ENCODE results near the gene BRSK2. TPM values are rescaled to one million over a fixed set of nuclear protein-coding genes. Genes with fewer than 3 reads are reported as not detected.

BRSK2 gene
- total RNA-seq, 1 donor from 2014 or later, result 59.9 TPM

DNA sequence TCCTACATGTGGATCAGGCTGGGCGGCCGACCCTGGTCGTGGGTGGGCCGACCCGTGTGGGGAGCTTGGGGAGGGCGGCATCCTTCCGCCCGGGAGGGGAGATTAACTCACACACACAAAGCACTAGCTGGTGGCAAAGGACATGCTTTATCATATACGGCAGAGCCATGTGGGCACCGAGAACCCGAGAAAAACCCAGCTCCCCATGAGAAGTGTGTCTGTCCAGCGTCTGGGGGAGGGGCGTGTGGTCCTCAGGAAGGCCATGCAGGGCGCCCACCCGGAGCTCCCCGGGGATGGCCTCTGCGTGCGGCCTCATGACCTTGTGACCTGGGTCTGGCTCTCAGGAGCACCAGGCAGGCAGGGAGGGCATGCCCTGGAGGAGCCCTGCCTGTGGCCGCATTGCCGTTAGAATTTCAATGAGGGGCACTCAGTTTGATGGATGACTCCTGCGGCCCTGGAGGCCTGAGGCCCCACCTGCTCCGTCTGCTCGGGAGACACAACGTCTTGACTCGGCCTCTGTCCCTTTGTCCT lies 40.9 kb upstream of the BRSK2 start:
- H3K4me1 Mint-ChIP-seq, result peaks cover 29% of the 10 kb centered on the region
- H3K36me3 Mint-ChIP-seq (ENCODE audit: low read depth), result no peaks in the 10 kb centered on the region
- peaks cover 31% of the 10 kb centered on the region for H3K27me3 Mint-ChIP-seq (ENCODE audit: low read depth)
- TF ChIP-seq, protein P1, sequence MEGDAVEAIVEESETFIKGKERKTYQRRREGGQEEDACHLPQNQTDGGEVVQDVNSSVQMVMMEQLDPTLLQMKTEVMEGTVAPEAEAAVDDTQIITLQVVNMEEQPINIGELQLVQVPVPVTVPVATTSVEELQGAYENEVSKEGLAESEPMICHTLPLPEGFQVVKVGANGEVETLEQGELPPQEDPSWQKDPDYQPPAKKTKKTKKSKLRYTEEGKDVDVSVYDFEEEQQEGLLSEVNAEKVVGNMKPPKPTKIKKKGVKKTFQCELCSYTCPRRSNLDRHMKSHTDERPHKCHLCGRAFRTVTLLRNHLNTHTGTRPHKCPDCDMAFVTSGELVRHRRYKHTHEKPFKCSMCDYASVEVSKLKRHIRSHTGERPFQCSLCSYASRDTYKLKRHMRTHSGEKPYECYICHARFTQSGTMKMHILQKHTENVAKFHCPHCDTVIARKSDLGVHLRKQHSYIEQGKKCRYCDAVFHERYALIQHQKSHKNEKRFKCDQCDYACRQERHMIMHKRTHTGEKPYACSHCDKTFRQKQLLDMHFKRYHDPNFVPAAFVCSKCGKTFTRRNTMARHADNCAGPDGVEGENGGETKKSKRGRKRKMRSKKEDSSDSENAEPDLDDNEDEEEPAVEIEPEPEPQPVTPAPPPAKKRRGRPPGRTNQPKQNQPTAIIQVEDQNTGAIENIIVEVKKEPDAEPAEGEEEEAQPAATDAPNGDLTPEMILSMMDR (conservative IDR thresholded peaks at IDR 0.05), result no peak
- peak; percentile 37 for DNase-seq (ENCODE audit: low read depth, low spot score)
- peak overlapping the region; percentile 39 for H3K4me3 Mint-ChIP-seq
- peak overlapping the region; percentile 91 for H3K27ac Mint-ChIP-seq (ENCODE audit: unreplicated experiment)
- no peaks in the 10 kb centered on the region for H3K9me3 Mint-ChIP-seq

- DNase-seq (ENCODE audit: low read depth, low spot score), result no peak
- TF ChIP-seq, protein P1 (conservative IDR thresholded peaks at IDR 0.05), result no peak
Observed at GRCh38 chr11:1349327-1350041, 40.2 kb upstream of the BRSK2 start.

DNA sequence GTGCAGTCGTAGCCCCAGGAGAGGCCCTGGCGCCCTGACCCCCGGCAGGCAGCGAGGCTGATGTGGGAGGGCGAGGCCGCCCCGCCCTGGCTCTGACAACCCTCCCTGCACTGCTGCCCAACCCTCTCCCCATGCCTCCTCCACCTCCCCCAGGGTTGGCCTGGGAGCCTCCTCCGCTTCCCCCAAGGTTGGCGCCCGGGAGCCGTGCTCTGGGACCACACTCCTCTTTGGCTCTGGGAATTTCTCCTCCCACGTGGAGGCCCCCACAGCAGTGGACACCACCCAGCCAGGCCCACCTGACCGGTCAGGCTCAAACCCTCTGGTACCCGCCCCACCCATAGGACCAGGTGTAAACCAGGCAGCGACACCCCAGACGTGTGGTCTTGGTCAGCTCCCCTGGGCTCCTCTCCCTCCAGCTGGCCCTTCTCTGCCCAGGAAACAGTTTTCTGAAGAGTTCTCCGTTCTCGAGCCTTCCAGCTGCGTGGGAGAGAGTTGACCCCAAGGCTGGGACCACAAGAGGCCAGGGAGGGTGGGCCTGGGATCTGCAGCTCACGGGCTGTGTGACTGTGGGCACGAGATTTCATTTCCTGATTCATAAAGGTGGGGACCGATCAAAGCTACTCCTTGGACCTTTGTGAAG lies 39.5 kb upstream of the BRSK2 start:
- DNase-seq (ENCODE audit: low read depth, low spot score), result no peak
- TF ChIP-seq, protein P1 (conservative IDR thresholded peaks at IDR 0.05), result no peak
- Mint-ChIP-seq H3K4me1 (peaks cover 29% of the 10 kb centered on the region), H3K9me3 (no peaks in the 10 kb centered on the region), H3K36me3 (ENCODE audit: low read depth) (no peaks in the 10 kb centered on the region), H3K4me3 (no peak overlapping the region), H3K27me3 (ENCODE audit: low read depth) (peaks cover 29% of the 10 kb centered on the region), H3K27ac (ENCODE audit: unreplicated experiment) (no peak overlapping the region)

More at GRCh38 chr11:1349327-1350041, 40.2 kb upstream of the BRSK2 start:
- no peak overlapping the region for H3K4me3 Mint-ChIP-seq
- peak overlapping the region; percentile 91 for H3K27ac Mint-ChIP-seq (ENCODE audit: unreplicated experiment)
- no peaks in the 10 kb centered on the region for H3K9me3 Mint-ChIP-seq
- H3K4me1 Mint-ChIP-seq, result peaks cover 29% of the 10 kb centered on the region
- peaks cover 25% of the 10 kb centered on the region for H3K27me3 Mint-ChIP-seq (ENCODE audit: low read depth)
- no peaks in the 10 kb centered on the region for H3K36me3 Mint-ChIP-seq (ENCODE audit: low read depth)

DNA sequence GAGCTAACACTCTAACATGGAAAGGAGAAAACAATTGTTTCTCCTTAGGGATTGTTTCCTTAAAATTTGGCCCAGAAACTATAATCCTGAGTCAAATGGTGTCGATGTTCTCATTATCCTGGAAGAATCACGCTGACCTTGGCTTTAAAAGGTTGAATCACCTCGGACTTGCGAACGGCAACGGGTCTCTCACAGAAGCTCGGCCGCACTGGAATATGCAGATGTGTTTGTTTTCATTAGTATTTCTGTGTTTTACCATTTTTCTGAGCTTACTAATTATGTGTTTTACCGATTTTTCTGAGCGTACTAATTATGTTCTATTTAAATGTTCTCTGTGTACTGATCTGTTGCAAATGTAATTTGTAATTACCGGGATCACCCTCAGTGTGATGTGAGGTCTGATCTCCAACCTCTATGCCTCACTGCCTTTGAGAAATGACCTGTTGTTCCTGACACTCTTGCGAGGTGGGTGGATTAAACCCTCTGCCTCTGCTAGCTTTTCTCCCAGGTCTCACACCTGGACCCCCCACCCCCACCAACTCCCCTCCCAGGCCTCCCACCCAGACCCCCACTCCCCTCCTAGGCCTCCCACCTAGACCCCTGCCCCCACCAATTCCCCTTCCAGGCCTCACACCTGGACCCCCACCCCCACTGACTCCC lies 38.3 kb upstream of the BRSK2 start:
- DNase-seq (ENCODE audit: low read depth, low spot score), result no peak
- no peaks in the 10 kb centered on the region for H3K36me3 Mint-ChIP-seq (ENCODE audit: low read depth)
- TF ChIP-seq, protein P1 (conservative IDR thresholded peaks at IDR 0.05), result no peak
- peaks cover 29% of the 10 kb centered on the region for H3K27me3 Mint-ChIP-seq (ENCODE audit: low read depth)
- H3K27ac Mint-ChIP-seq (ENCODE audit: unreplicated experiment), result peak overlapping the region; percentile 95
- no peaks in the 10 kb centered on the region for H3K9me3 Mint-ChIP-seq
- no peak overlapping the region for H3K4me3 Mint-ChIP-seq
- H3K4me1 Mint-ChIP-seq, result peaks cover 29% of the 10 kb centered on the region

DNA sequence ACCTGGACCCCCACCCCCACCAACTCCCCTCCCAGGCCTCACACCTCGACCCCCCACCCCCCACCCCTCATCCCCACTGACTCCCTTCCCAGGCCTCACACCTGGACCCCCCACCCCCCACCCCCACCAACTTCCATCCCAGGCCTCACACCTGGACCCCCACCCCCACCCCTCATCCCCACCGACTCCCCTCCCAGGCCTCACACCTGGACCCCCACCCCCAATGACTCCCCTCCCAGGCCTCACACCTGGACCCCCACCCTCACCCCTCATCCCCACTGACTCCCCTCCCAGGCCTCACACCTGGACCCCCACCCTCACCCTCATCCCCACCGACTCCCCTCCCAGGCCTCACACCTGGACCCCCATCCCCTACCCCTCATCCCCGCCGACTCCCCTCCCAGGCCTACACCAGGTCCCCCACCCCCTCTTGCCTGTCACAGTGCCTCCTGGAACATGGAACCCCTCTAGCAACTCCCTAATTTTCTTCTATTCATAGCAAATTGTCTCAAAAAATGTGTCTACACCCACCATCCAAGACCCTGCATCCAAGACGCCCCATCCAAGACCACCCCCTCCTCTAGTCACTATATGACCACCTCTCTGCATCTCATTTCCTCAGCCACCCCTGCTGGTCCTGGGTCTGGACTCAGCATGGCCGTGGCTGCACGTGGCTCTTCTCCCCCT lies 36.9 kb upstream of the BRSK2 start:
- H3K27me3 Mint-ChIP-seq (ENCODE audit: low read depth), result peaks cover 35% of the 10 kb centered on the region
- no peak overlapping the region for H3K27ac Mint-ChIP-seq (ENCODE audit: unreplicated experiment)
- H3K4me3 Mint-ChIP-seq, result no peak overlapping the region
- H3K36me3 Mint-ChIP-seq (ENCODE audit: low read depth), result no peaks in the 10 kb centered on the region
- no peaks in the 10 kb centered on the region for H3K9me3 Mint-ChIP-seq
- DNase-seq (ENCODE audit: low read depth, low spot score), result no peak
- H3K4me1 Mint-ChIP-seq, result peaks cover 29% of the 10 kb centered on the region
- TF ChIP-seq, protein P1 (conservative IDR thresholded peaks at IDR 0.05), result no peak
